Activated CD4-positive, alpha-beta T cell treated with anti-CD3 and anti-CD28 coated beads, Interleukin-2, amount 10 ng/mL, durations not matched to agents 7 days and 5 days (primary cell): ENCODE data around the gene CBY3. TPM values are rescaled to one million over a fixed set of nuclear protein-coding genes. Genes with fewer than 3 reads are reported as not detected.
"Not testable (repeated sequence)": the region's sequence is repeated elsewhere in the genome, so short reads cannot be mapped to it uniquely, and the experiment has no call there.

ENCODE experiments used
- CTCF ChIA-PET: fragments of 350-600 bp; sonication (Branson Sonifier 250); formaldehyde crosslinking; loops from one replicate; lab custom pipeline; 2021; ENCODE audit warnings: antibody characterized with exemption; lab: Charles Lee
- POLR2A ChIA-PET: fragments of 350-600 bp; sonication (Branson Sonifier 250); formaldehyde crosslinking; loops from one replicate; lab custom pipeline; 2021; ENCODE audit warnings: antibody characterized with exemption; lab: Charles Lee
- DNase-seq: peaks from one replicate; pipeline ENCODE4 v3.0.0-alpha.2; 2020
- H3K27ac Mint-ChIP-seq: one replicate; pipeline ENCODE4 v1.8.0; 2021; ENCODE audit warnings: mild to moderate bottlenecking, moderate library complexity, mixed read lengths
- H3K27me3 Mint-ChIP-seq: one replicate; pipeline ENCODE4 v1.8.0; 2021; ENCODE audit warnings: mixed read lengths
- H3K36me3 Mint-ChIP-seq: one replicate; pipeline ENCODE4 v1.8.0; 2021; ENCODE audit warnings: low read depth, mixed read lengths
- H3K4me1 Mint-ChIP-seq: one replicate; pipeline ENCODE4 v1.8.0; 2021; ENCODE audit warnings: mixed read lengths
- H3K4me3 Mint-ChIP-seq: one replicate; pipeline ENCODE4 v1.8.0; 2021; ENCODE audit warnings: mild to moderate bottlenecking, moderate library complexity, mixed read lengths
- H3K9me3 Mint-ChIP-seq: one replicate; pipeline ENCODE4 v1.8.0; 2021; ENCODE audit warnings: mixed read lengths
- total RNA-seq, 2 experiments: library from RNA; stranded (reverse); gene quantifications; one replicate each; pipeline ENCODE4 v1.2.3, GENCODE V29; 2021

CBY3 gene
- total RNA-seq, 2 experiments from 2014 or later = 0.35 to 0.44 TPM

- CTCF ChIA-PET, H3K36me3 Mint-ChIP-seq, DNase-seq, H3K4me1 Mint-ChIP-seq, H3K27me3 Mint-ChIP-seq, H3K9me3 Mint-ChIP-seq, POLR2A ChIA-PET, H3K27ac Mint-ChIP-seq: not testable (repeated sequence)
- peak overlapping the region; percentile 72 for H3K4me3 Mint-ChIP-seq
Observed at GRCh38 chr5:179658179-179658856, 22.5 kb downstream of the CBY3 start.

- peak overlapping the region; percentile 72 for H3K4me3 Mint-ChIP-seq
- CTCF ChIA-PET, DNase-seq, H3K36me3 Mint-ChIP-seq, POLR2A ChIA-PET, H3K27me3 Mint-ChIP-seq, H3K4me1 Mint-ChIP-seq, H3K27ac Mint-ChIP-seq, H3K9me3 Mint-ChIP-seq: not testable (repeated sequence)
Observed at GRCh38 chr5:179657302-179658178, 23.3 kb downstream of the CBY3 start.

DNA sequence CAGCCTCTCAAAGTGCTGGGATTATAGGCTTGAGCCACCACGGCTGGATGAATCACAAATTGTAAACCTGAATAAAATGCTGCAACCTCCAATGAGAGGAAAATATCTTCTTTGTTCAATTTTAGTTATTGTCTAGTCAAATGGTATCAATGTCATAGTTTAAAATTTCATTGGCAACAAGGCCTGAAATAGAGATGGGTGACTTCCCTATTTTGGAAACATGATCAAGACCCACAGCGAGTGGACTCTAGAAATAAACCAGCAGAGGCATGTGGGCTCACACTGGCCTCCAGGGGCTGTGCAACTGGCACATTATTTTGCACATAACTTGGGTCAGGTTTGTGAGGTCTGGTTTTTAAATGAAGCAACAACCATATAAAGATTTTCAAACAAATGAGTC is 27.7 kb downstream of the CBY3 start:
- H3K36me3 Mint-ChIP-seq, H3K27me3 Mint-ChIP-seq, H3K4me3 Mint-ChIP-seq, H3K9me3 Mint-ChIP-seq, H3K4me1 Mint-ChIP-seq, H3K27ac Mint-ChIP-seq, DNase-seq, POLR2A ChIA-PET, CTCF ChIA-PET: not testable (repeated sequence)

DNA sequence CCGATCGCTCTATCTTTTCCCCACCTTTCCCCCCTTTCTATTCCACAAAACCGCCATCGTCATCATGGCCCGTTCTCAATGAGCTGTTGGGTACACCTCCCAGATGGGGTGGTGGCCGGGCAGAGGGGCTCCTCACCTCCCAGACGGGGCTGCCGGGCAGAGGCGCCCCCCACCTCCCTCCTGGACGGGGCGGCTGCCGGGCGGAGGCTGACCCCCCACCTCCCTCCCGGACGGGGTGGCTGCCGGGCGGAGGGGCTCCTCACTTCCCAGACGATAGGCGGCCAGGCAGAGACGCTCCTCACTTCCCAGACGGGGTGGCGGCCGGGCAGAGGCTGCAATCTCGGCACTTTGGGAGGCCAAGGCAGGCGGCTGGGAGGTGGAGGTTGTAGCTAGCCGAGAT is 30.6 kb downstream of the CBY3 start:
- H3K4me1 Mint-ChIP-seq, DNase-seq, H3K9me3 Mint-ChIP-seq, H3K36me3 Mint-ChIP-seq, POLR2A ChIA-PET, H3K27ac Mint-ChIP-seq, H3K27me3 Mint-ChIP-seq, H3K4me3 Mint-ChIP-seq: not testable (repeated sequence)
- CTCF ChIA-PET = interaction anchor here (1.0 kb wide), 1 partner anchor 42 kb away, joined by 3 read pairs; no protein-coding TSS in a partner anchor

DNA sequence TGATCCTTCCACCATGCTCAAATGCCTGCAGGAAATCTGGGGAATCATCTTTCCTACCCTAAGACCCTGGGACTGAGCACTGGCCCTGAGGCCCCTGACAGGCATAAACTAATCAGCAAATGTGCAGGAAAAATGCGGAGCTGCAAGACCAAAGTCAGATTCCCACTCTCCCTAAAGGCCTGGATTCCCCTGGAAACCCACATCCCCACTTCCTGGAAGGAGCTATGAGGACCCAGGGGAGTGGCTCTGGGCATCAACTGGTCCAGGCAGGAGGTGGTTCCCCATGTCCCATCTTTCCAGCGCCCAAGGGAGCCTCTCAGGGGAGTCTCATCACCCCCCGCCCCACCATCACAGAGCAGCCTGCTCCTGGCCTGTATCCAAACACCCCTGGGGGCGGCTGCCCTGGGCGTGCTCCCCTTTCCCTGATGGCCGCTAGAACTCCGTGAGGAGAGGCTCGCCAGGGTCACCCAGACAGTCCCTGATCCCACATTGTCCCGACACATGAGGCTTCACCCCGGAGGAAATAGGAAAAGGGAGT is 31.6 kb downstream of the CBY3 start:
- H3K36me3 Mint-ChIP-seq, H3K4me1 Mint-ChIP-seq, H3K27me3 Mint-ChIP-seq, POLR2A ChIA-PET, DNase-seq, H3K27ac Mint-ChIP-seq, H3K9me3 Mint-ChIP-seq, H3K4me3 Mint-ChIP-seq: not testable (repeated sequence)
- CTCF ChIA-PET = interaction anchor here (0.6 to 1.0 kb wide), 2 partner anchors 9 to 41 kb away, joined by 3 to 4 read pairs; no protein-coding TSS in a partner anchor

DNA sequence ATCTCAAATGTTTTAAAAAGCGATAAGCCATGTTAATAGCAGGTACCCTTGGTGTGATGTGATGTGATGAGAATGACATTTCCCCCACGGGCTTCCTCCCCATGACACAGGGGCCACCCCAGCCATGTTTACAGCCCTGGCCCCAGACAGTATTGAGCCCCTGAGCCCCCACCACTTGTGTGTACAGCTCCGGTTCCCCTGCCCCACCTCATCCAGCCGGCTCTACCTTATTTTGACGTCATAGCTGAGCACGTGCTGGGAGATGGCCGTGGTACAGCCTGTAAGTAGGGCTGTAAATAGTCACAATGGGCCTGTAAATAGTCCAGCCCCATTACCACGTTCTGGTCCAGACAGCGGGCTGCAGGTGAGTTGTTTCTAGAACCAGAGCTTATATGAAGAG is 32.4 kb downstream of the CBY3 start:
- ChIA-PET CTCF (no interaction called here), POLR2A (no interaction called here)
- Mint-ChIP-seq H3K9me3 (no peaks in the 10 kb centered on the region), H3K4me3 (no peak overlapping the region), H3K27me3 (peaks cover 3% of the 10 kb centered on the region), H3K4me1 (no peaks in the 10 kb centered on the region), H3K36me3 (no peaks in the 10 kb centered on the region), H3K27ac (no peak overlapping the region)
- DNase-seq = no peak

DNA sequence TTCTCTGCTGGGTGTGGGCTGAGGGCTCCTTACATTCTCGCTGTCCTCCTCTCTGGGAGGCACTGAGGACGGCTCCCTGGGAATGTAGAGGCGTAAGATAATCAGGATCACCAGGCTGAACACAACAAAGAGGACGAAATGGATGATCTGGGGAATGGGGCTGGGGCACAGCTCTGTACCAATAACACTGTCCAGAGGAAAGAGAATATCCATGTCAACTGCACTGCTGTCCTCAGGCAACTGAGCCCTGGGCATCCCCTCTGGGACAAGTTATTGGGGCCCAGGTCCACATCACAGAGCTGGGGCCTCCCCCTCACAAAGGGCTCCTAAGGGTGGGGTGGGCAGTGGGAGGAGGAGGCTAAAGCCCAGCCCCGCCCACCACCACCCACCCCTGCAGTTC is 36.1 kb downstream of the CBY3 start:
- H3K4me3 Mint-ChIP-seq, POLR2A ChIA-PET, H3K27me3 Mint-ChIP-seq, DNase-seq, H3K27ac Mint-ChIP-seq, H3K9me3 Mint-ChIP-seq, H3K4me1 Mint-ChIP-seq, H3K36me3 Mint-ChIP-seq, CTCF ChIA-PET: not testable (repeated sequence)

DNA sequence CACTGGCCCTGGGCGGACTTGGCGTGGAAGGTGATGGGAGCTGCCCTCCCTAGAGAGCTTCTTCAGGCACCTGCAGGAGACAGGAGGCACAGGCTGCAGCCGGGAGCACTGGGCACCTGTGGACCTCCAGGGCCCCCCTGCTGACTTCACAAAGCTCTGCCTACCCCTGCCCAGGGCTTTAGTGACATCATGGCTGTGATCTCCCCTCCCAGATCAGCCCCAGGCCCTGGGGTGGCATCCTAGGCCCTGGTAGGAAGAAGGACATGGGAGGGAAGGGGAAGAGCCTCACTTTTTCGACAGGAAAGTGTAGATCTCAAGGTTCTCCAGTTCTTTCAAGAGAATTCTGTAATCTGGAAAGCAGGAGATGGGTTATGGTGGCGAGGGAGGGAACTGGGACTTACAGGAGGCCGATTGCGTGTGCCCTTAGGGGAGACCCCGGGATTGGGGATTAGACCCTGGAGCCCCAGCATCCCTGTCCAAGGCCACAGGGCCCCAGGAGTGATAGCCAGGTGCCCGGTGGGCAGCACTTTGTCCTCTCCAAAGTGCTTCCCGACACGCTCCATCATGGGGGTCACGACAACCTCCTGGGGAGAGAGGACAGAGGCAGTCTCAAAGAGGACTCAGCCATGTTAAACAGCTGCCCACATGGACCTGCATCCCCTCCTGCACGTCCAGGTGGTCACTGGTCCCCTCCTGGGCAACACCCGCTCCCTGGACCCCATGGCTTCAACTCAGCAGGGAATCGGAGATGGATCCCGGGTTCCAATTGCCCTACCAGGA is 37.5 kb downstream of the CBY3 start:
- H3K4me1 Mint-ChIP-seq, H3K27me3 Mint-ChIP-seq, POLR2A ChIA-PET, CTCF ChIA-PET, H3K36me3 Mint-ChIP-seq, H3K27ac Mint-ChIP-seq, DNase-seq, H3K9me3 Mint-ChIP-seq, H3K4me3 Mint-ChIP-seq: not testable (repeated sequence)

DNA sequence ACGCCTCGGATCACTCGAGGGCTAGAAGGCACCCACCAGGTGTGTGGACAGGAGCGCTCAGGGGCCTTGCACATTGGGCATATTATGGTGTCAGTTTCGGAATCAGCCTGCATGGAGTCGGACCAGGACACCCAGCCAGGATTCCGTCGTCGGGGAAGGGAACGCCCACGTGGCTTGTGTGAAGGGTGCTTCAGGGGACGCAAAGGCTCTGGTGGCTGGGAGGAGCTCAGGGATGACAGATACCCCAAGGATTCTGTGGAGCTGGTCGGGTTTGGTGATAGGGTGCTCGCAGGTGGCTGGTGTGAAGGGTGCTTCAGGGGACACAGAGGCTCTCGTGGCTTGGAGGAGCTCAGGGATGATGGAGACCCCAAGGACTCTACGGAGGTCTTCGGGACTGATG is 38.2 kb downstream of the CBY3 start:
- H3K27ac Mint-ChIP-seq, H3K36me3 Mint-ChIP-seq, DNase-seq, CTCF ChIA-PET, H3K9me3 Mint-ChIP-seq, POLR2A ChIA-PET, H3K4me3 Mint-ChIP-seq, H3K27me3 Mint-ChIP-seq, H3K4me1 Mint-ChIP-seq: not testable (repeated sequence)

DNA sequence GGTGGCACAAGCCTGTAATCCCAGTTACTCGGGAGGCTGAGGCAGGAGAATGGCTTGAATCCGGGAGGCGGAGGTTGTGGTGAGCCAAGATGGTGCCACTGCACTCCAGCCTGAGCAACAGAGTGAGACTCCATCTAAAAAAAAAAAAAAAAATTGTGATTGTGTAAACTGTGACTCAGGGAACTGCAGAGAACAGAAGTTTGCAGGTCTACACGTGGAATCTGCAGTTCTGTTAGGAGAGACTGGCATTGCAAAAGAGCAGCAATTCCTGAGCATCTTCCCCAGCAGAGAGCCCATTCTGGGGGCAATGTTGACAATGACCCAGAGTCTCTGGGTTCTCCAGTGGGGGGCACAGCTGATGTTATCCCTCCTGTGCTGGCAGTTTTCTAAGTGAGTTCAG is 39.1 kb downstream of the CBY3 start:
- CTCF ChIA-PET, H3K4me1 Mint-ChIP-seq, POLR2A ChIA-PET, H3K9me3 Mint-ChIP-seq, H3K27me3 Mint-ChIP-seq, H3K27ac Mint-ChIP-seq, DNase-seq, H3K36me3 Mint-ChIP-seq, H3K4me3 Mint-ChIP-seq: not testable (repeated sequence)

GRCh38 chr5:179639296-179639695 is 41.5 kb downstream of the CBY3 start:
- CTCF ChIA-PET = interaction anchor here (0.7 to 1.4 kb wide), 2 partner anchors 16 to 29 kb away, joined by 4 read pairs; partner anchors contain the start of gene HNRNPH1
- H3K9me3 Mint-ChIP-seq, POLR2A ChIA-PET, H3K27ac Mint-ChIP-seq, H3K4me3 Mint-ChIP-seq, H3K4me1 Mint-ChIP-seq, DNase-seq, H3K36me3 Mint-ChIP-seq, H3K27me3 Mint-ChIP-seq: not testable (repeated sequence)

- H3K9me3 Mint-ChIP-seq, H3K36me3 Mint-ChIP-seq, H3K27me3 Mint-ChIP-seq, H3K27ac Mint-ChIP-seq, H3K4me1 Mint-ChIP-seq, POLR2A ChIA-PET, H3K4me3 Mint-ChIP-seq, CTCF ChIA-PET: not testable (repeated sequence)
- DNase-seq = peak; percentile 21
Observed at GRCh38 chr5:179634370-179635172, 46.3 kb downstream of the CBY3 start.
